Amniotic stem cell (primary cell): ENCODE results near the gene NRG3.
"Not testable (repeated sequence)": the region's sequence is repeated elsewhere in the genome, so short reads cannot be mapped to it uniquely, and the experiment has no call there.

ENCODE experiments used
- DNase-seq: peaks from one replicate; lab custom pipeline; 2025; lab: John Stamatoyannopoulos, UW

NRG3 gene

DNA sequence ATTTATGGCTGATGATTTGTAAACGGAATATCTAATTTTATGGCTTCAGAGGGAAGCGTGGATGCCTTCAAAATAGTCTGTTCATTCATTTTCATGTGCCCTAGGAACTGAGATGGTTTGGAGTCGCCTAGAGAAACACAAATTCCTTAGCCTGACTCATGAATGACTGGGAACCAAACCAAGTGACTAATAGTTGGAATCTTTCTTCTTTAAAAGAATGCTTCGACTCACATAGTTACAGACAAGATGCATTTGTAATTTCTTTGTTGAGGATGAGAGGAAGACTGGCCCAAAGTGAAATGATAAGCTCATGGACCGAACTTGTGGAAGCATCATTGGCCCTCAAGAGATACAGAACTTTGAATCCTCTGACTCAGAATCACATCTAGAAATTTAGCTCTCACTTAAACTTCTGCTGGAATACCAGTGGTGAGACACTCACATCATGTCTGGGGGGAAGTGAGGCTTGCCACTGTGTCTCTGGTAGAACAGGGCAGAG is 1107.2 kb downstream of the NRG3 start:
- DNase-seq, result peak; percentile 73

DNA sequence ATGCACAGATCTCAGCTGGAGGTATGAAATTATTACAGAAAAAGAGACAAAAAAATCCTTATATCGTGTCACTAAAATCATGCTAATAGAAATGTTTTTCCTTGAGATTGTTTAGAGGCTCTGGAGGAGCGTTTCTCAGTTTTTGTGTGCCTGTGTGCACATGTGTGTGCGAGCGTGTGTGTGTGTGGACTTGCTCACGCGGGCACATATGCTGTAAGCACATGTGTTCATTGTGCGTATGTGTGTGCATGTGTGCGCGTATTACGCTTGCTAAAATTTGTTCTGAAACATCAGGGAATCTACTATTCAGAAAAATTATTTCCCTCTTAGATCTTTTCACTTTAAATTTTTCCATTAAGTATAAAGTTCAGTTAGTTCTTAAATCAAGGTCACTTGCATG is 1111.2 kb downstream of the NRG3 start:
- no peak for DNase-seq

DNA sequence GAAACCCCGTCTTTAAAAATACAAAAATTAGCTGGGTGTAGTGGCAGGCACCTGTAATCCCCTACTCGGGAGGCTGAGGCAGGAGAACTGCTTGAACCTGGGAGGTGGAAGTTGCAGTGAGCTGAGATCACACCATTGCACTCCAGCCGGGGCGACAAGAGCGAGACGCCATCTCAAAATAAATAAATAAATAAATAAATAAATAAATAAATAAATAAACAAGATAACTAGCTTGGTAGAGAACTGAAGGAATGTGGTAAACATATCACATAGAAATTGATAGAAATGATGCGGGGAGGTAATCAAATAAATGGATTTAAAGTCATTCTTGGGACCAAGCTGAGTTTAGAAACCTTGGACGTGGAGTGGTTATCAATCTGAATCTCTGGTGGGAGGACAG is 1131.5 kb downstream of the NRG3 start:
- DNase-seq, result not testable (repeated sequence)

DNA sequence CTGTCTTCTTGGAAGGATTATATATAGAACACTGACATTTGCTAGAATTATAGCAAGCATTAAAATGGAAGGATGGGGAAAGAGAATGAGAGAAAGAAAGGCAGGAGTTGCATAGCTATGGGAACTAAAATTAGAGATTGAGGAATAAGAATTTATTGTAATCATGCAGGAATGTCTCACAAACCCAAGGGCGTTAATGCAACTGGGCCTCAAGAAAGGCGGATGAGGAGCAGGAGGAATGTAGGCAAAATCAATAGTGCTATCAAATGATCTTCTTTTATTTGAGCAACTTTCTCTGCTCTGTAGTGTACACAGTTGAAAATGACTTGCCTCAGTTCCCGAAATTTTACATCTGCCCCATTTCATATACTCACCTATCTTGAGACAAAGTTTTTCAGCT is 1132.5 kb downstream of the NRG3 start:
- DNase-seq, result no peak

DNA sequence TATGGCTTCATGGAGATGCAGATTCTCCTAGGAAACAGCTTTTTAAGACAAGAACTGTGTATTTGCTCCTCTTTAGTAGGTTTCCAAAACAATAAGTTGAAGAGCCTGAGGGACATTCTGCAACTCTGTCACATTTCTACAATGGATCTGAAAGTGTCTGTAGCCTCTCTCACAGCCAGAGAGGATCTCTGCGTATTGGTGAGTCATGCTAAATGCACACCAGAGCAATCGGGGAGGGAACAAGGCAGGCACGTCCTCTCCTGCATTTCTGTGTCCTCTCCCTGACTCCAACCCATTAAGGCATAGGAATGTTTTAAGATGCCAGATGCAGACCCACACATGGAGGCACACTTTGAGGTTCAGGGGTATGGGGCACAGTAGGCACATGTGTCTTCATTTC is 1137.9 kb downstream of the NRG3 start:
- peak; percentile 38 for DNase-seq

DNA sequence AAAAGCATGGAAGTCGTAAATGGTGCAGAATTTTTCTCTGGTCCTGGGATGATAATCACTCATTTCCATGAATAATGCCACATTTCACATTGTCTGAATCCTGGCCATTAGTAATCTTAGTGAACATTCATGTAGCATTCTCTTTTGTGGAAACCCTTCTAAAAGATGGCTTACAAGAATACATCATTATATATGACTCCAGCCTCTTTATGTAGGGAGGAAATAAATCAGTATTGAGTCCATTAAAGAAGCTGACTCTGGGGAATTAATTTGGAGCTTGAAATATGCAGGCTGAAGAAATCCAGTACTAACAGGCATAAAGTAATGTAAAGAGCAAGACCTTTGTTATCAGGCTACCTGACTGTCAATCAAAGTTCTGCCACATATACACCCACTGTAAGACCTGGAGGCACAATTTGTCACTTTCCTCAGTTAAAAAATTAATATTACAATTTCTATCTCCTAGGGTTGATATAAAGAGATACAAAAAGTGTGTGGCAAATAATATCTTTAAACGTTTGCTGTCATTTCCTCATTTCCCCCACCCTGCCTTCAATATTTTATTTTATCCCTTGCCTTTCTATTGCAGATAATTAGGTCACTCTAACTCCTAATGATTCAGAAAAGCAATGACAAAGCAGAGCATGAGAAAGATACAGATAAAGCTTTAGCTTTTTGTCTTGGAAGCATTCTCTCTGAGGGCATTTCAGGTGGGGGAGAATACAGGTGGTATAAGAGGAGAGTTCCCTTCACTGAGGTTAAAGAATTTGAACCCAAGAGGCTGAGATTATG is 1142.3 kb downstream of the NRG3 start:
- DNase-seq, result no peak

DNA sequence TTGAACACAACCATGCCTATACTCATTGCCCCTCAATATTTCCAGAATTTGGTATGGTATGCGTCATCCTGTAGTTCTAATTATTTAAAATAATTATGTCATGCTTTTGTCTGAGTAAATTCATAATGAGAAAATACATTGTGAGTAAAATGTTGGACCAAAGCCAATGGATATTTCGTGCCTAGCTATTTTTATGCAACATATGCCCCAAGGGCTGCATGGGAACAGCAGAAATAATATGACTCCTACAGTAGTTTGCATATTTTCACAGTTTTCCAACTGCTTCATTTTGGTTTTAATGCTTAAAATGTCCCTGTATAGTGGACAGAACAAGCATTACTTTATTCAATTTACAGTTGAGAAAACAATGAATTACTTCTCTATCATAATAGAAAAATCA is 1148.7 kb downstream of the NRG3 start:
- DNase-seq, result peak; percentile 10
